HCT116 (cell line): ENCODE measurements around the gene GSN. TPM values are rescaled to one million over a fixed set of nuclear protein-coding genes. Genes with fewer than 3 reads are reported as not detected.

Experiments used
- ATAC-seq: fragments of 200-7000 bp; cut with Tn5 transposase; 2 replicates; pipeline ENCODE4 v1.9.1; 2020; ENCODE audit warnings: mild to moderate bottlenecking, moderate library complexity
- BruUV-seq: library from RNA; stranded (reverse); fragments of 400-500 nt; replicated peaks from 2 replicates; lab custom pipeline; 2021; lab: Mats Ljungman, UMichigan
- CTCF ChIA-PET: fragments of 300-600 bp; sonication (Branson Sonifier 250); formaldehyde crosslinking; loops from one replicate; lab custom pipeline; 2021; ENCODE audit warnings: antibody characterized with exemption; lab: Charles Lee
- POLR2A ChIA-PET: fragments of 300-600, 350-600 bp; sonication (Branson Sonifier 250); formaldehyde crosslinking; loops from one replicate; lab custom pipeline; 2021; ENCODE audit warnings: antibody characterized with exemption; lab: Charles Lee
- RAD21 ChIA-PET, 2 experiments: fragments of 300-600 bp; sonication (Branson Sonifier 250); formaldehyde crosslinking; loops; one replicate each; lab custom pipeline; 2023; ENCODE audit warnings: low total read pairs in 2 of 2; ENCODE audit not compliant: uncharacterized antibody in 2 of 2, unreplicated experiment in 2 of 2, low non-redundant PET in 1 of 2; lab: Charles Lee
- DNase-seq: peaks from one replicate; pipeline ENCODE4 v3.0.0-alpha.2; 2010; ENCODE audit warnings: low read depth, low spot score
- H2AFZ ChIP-seq: fragments of 200-600 bp; shearing (Covaris generic), sonication (generic); 2 replicates; pipeline ENCODE4 v1.6.1; 2017; ENCODE audit warnings: low read depth, mixed run types, mixed read lengths, antibody characterized with exemption, low read length; ENCODE audit not compliant: poor library complexity, severe bottlenecking
- H3K27ac ChIP-seq: 2 replicates; pipeline ENCODE4 v1.5.1; 2012; ENCODE audit warnings: low read depth, low read length
- H3K27me3 ChIP-seq: fragments of 200-600 bp; sonication (generic); 2 replicates; pipeline ENCODE4 v1.6.1; 2016; ENCODE audit warnings: mixed run types, low read length, mixed read lengths; ENCODE audit not compliant: insufficient read depth
- H3K36me3 ChIP-seq, 2 experiments: fragments of 200-500 bp in 1 of 2; fragments of 200-600 bp in 1 of 2; sonication (Bioruptor generic) in 1 of 2; sonication (generic) in 1 of 2; 2 replicates each; pipeline versions ENCODE4 v1.5.1 to v1.6.1; 2014 to 2016; ENCODE audit warnings: low read length in 2 of 2, inconsistent platforms in 1 of 2, mixed read lengths in 1 of 2, mixed run types in 1 of 2; ENCODE audit not compliant: insufficient read depth in 2 of 2, control insufficient read depth in 1 of 2
- H3K4me1 ChIP-seq, 2 experiments: fragments of 200-600 bp in 1 of 2; sonication (generic) in 1 of 2; 2 replicates each; pipeline versions ENCODE4 v1.5.1 to v1.6.1; 2012 to 2017; ENCODE audit warnings: low read length in 2 of 2, inconsistent platforms in 1 of 2, mild to moderate bottlenecking in 1 of 2, mixed read lengths in 1 of 2, mixed run types in 1 of 2, moderate library complexity in 1 of 2; ENCODE audit not compliant: insufficient read depth in 2 of 2, control insufficient read depth in 1 of 2
- H3K4me2 ChIP-seq: fragments of 200-600 bp; sonication (generic); 2 replicates; pipeline ENCODE4 v1.6.1; 2017; ENCODE audit warnings: mixed run types, low read length, mixed read lengths
- H3K4me3 ChIP-seq, 2 experiments: fragments of 200-600 bp in 1 of 2; sonication (generic) in 1 of 2; replicated peaks in 1 of 2; 2 replicates each; pipeline ENCODE4 v1.5.1; 2011 to 2016; ENCODE audit warnings: low read length in 2 of 2, control low read depth in 1 of 2, low read depth in 1 of 2, mild to moderate bottlenecking in 1 of 2, mixed read lengths in 1 of 2, mixed run types in 1 of 2
- H3K79me2 ChIP-seq: fragments of 200-600 bp; sonication (generic); 2 replicates; pipeline ENCODE4 v1.6.1; 2017; ENCODE audit warnings: mild to moderate bottlenecking, mixed run types, low read length, moderate library complexity, mixed read lengths; ENCODE audit not compliant: insufficient read depth
- H3K9ac ChIP-seq: fragments of 200-600 bp; sonication (generic); 2 replicates; pipeline ENCODE4 v1.6.1; 2016; ENCODE audit warnings: low read length, mixed read lengths
- H3K9me2 ChIP-seq: fragments of 200-600 bp; sonication (generic), shearing (Covaris generic); 2 replicates; pipeline ENCODE4 v1.6.1; 2017; ENCODE audit warnings: mixed run types, mild to moderate bottlenecking, moderate library complexity; ENCODE audit not compliant: insufficient read depth
- H3K9me3 ChIP-seq, 2 experiments: fragments of 200-500 bp in 1 of 2; fragments of 200-600 bp in 1 of 2; sonication (Bioruptor generic) in 1 of 2; sonication (generic) in 1 of 2; 2 replicates each; pipeline ENCODE4 v1.6.1; 2014 to 2017; ENCODE audit warnings: low read length in 2 of 2, mixed read lengths in 2 of 2, inconsistent platforms in 1 of 2, low read depth in 1 of 2, mild to moderate bottlenecking in 1 of 2, mixed run types in 1 of 2, moderate library complexity in 1 of 2; ENCODE audit not compliant: control insufficient read depth in 1 of 2, insufficient read depth in 1 of 2
- H4K20me1 ChIP-seq: fragments of 200-600 bp; sonication (generic), shearing (Covaris generic); 2 replicates; pipeline ENCODE4 v1.6.1; 2017; ENCODE audit warnings: mixed run types, mild to moderate bottlenecking, moderate library complexity; ENCODE audit not compliant: insufficient read depth
- ELF1 ChIP-seq: IDR thresholded peaks from 2 replicates; pipeline ENCODE4 v1.6.1; 2012; ENCODE audit warnings: low read depth, borderline replicate concordance
- EZH2 ChIP-seq: fragments of 200-600 bp; sonication (generic); IDR thresholded peaks from 2 replicates; pipeline ENCODE4 v1.6.1; 2017; ENCODE audit warnings: antibody characterized with exemption, mixed run types
- SP1 ChIP-seq: IDR thresholded peaks from 2 replicates; pipeline ENCODE4 v1.6.1; 2012; ENCODE audit warnings: low read depth
- YY1 ChIP-seq: IDR thresholded peaks from 2 replicates; pipeline ENCODE4 v1.6.1; 2011; ENCODE audit warnings: low read length, low read depth, moderate library complexity, mild to moderate bottlenecking; ENCODE audit not compliant: insufficient replicate concordance; ENCODE audit errors: extremely low read depth
- intact Hi-C: fragments of 100-400 bp; cut with micrococcal nuclease; formaldehyde crosslinking; loops from 2 replicates; pipeline ENCODE4 v1.10.0; 2022
- total RNA-seq: library from RNA; stranded (reverse); gene quantifications from one replicate; pipeline ENCODE4 v1.2.1, GENCODE V29; 2021; ENCODE audit not compliant: unreplicated experiment
- TF ChIP-seq, protein P1 (sequence below): IDR thresholded peaks from 2 replicates; pipeline ENCODE4 v1.6.1; 2012; ENCODE audit warnings: low read depth
- TF ChIP-seq, protein P2 (sequence below): IDR thresholded peaks from 2 replicates; pipeline ENCODE4 v1.6.1; 2011; ENCODE audit warnings: mild to moderate bottlenecking, low read length, moderate library complexity; ENCODE audit not compliant: insufficient replicate concordance; ENCODE audit errors: extremely low read depth

Gene GSN
- total RNA-seq, 1 experiment from 2014 or later: 71.3 TPM

DNA sequence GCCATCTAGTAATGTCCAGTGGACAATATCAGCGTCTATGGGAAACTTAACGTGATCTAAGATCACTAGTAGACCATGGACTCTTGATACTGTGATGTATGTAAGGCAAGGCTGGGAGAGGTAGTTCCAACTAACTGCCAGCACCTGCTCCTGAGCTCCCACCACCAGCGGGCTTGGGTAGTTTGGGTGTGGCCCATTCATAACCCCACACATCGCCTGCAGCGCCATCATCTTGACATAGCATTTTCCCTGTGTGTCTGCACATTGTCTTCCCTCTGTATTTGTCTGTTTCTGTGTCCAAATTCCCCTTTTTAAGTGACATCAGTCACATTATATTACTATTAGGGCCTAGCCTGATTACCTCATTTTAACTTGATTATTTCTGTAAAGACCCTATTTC, 28.1 kb upstream of the GSN start (continued):
- TF ChIP-seq, protein P1, sequence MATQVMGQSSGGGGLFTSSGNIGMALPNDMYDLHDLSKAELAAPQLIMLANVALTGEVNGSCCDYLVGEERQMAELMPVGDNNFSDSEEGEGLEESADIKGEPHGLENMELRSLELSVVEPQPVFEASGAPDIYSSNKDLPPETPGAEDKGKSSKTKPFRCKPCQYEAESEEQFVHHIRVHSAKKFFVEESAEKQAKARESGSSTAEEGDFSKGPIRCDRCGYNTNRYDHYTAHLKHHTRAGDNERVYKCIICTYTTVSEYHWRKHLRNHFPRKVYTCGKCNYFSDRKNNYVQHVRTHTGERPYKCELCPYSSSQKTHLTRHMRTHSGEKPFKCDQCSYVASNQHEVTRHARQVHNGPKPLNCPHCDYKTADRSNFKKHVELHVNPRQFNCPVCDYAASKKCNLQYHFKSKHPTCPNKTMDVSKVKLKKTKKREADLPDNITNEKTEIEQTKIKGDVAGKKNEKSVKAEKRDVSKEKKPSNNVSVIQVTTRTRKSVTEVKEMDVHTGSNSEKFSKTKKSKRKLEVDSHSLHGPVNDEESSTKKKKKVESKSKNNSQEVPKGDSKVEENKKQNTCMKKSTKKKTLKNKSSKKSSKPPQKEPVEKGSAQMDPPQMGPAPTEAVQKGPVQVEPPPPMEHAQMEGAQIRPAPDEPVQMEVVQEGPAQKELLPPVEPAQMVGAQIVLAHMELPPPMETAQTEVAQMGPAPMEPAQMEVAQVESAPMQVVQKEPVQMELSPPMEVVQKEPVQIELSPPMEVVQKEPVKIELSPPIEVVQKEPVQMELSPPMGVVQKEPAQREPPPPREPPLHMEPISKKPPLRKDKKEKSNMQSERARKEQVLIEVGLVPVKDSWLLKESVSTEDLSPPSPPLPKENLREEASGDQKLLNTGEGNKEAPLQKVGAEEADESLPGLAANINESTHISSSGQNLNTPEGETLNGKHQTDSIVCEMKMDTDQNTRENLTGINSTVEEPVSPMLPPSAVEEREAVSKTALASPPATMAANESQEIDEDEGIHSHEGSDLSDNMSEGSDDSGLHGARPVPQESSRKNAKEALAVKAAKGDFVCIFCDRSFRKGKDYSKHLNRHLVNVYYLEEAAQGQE: no peak
- TF ChIP-seq, protein P2, sequence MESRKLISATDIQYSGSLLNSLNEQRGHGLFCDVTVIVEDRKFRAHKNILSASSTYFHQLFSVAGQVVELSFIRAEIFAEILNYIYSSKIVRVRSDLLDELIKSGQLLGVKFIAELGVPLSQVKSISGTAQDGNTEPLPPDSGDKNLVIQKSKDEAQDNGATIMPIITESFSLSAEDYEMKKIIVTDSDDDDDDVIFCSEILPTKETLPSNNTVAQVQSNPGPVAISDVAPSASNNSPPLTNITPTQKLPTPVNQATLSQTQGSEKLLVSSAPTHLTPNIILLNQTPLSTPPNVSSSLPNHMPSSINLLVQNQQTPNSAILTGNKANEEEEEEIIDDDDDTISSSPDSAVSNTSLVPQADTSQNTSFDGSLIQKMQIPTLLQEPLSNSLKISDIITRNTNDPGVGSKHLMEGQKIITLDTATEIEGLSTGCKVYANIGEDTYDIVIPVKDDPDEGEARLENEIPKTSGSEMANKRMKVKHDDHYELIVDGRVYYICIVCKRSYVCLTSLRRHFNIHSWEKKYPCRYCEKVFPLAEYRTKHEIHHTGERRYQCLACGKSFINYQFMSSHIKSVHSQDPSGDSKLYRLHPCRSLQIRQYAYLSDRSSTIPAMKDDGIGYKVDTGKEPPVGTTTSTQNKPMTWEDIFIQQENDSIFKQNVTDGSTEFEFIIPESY: no peak

DNA sequence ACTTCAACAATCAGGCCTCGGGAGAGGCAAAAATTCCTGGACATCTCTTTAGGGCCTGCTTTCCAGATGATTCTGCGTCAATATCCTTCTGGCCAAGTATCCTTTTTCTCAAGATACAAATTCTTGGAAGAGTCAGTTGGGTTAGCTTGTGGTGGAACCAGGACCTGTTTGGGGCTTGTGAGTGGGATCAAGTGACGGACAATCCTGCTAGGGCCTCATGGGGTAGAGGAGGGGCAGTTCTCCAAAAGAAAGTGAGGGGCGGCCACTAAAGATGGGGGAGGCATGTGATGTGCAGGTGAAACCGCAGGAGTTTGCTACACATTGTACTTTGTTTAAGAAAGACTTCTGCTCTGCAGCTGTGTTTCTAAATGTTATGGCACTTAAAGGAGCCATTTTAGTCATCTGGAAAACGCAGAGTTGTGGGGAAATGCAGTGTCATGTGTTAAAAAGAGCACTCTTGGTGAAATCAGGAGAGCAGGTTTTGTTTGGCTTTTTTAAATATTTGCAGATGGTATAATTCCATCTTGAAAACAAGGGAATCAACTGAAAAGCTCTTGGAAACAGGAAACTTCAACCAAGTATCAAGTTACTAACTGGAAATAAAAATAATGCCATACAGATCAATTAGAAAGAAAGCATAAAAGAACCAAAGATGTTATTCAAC, 27.4 kb upstream of the GSN start:
- ChIA-PET POLR2A (interaction anchor here (0.9 kb wide), 1 partner anchor 27 kb away, joined by 3 read pairs; the partner anchor contains the start of gene GSN), RAD21 (no interaction called here), CTCF (no interaction called here)
- no peak overlapping the region for H3K9ac ChIP-seq
- no peaks in the 10 kb centered on the region; a peak in 1 of 4 replicates for H3K9me3 ChIP-seq
- no peak overlapping the region for H2AFZ ChIP-seq
- no peaks in the 10 kb centered on the region for H3K4me1 ChIP-seq
- no peak overlapping the region for H3K4me3 ChIP-seq
- BruUV-seq: no TSS peak
- no peaks in the 10 kb centered on the region for H4K20me1 ChIP-seq
- DNase-seq (no peak), ATAC-seq (no peak)
- no peaks in the 10 kb centered on the region for H3K36me3 ChIP-seq
- no peaks in the 10 kb centered on the region for H3K27me3 ChIP-seq
- intact Hi-C loops: no loop called here
- no peak overlapping the region for H3K27ac ChIP-seq
- no peak overlapping the region for H3K4me2 ChIP-seq
- no peaks in the 10 kb centered on the region for H3K9me2 ChIP-seq
- H3K79me2 ChIP-seq: no peaks in the 10 kb centered on the region
- TF ChIP-seq SP1 (no peak), YY1 (no peak), EZH2 (no peak), ELF1 (no peak)
- TF ChIP-seq, protein P2: no peak
- TF ChIP-seq, protein P1: no peak
